Measurements from ENCODE around the gene HOXB4.

Gene HOXB4

DNA sequence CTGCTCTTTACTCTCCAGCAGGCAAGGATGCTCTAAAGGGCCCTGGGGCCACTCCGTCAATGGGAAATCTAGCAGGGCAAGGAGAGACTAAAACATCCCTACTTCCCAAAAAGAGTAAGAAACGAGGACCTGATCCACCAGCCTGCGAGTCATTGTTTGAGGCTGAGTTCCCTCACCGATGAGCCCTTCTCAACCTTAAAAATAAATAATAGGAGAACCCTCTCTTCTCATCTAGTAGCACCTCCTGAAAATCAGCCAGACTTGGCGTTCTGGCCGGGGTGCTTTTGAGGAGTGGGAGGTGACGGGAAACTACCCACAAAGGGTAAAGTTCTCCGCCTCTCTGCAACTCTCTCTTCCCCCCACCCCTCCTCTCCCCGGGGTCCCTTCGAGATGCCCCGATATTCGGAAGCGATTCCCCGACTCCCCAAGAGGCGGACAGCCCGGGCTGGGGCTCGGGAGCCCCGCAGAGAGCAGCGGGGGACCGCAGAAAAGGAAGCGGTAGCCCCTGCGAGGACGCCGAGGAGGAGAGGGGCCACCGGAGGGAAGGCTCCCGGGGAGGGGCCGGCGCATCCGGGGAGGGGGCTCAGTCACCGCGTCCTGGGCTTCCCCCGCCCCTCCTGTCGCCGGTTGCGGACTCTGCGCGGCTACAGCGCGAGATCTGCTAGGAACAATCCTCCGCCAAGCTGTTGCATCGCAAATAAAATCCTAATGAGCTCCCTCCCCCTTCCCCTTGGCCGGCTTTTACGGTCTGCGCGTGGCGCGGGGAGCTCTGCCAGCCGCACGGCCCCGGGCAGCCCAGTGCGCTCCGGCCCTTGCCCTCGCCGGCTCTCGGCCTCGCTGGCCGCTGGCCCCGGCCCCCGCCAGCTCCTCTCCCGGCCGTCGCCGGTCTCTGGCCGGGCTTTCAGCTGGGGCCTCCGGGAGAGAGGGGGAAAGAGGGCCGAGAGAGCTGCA lies 46.7 kb upstream of the HOXB4 start:
- no peak for TF ChIP-seq SIN3A (IDR thresholded peaks at IDR 0.05; ENCODE audit: borderline replicate concordance, insufficient read depth, low read length)
- no peak for TF ChIP-seq POLR2AphosphoS5 (IDR thresholded peaks at IDR 0.05; ENCODE audit: low read depth, low read length)
- TF ChIP-seq, protein P1, sequence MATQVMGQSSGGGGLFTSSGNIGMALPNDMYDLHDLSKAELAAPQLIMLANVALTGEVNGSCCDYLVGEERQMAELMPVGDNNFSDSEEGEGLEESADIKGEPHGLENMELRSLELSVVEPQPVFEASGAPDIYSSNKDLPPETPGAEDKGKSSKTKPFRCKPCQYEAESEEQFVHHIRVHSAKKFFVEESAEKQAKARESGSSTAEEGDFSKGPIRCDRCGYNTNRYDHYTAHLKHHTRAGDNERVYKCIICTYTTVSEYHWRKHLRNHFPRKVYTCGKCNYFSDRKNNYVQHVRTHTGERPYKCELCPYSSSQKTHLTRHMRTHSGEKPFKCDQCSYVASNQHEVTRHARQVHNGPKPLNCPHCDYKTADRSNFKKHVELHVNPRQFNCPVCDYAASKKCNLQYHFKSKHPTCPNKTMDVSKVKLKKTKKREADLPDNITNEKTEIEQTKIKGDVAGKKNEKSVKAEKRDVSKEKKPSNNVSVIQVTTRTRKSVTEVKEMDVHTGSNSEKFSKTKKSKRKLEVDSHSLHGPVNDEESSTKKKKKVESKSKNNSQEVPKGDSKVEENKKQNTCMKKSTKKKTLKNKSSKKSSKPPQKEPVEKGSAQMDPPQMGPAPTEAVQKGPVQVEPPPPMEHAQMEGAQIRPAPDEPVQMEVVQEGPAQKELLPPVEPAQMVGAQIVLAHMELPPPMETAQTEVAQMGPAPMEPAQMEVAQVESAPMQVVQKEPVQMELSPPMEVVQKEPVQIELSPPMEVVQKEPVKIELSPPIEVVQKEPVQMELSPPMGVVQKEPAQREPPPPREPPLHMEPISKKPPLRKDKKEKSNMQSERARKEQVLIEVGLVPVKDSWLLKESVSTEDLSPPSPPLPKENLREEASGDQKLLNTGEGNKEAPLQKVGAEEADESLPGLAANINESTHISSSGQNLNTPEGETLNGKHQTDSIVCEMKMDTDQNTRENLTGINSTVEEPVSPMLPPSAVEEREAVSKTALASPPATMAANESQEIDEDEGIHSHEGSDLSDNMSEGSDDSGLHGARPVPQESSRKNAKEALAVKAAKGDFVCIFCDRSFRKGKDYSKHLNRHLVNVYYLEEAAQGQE (IDR thresholded peaks at IDR 0.05; ENCODE audit: insufficient read depth in 1 of 2, low read depth in 2 of 2, low read length in 2 of 2) = no peak

DNA sequence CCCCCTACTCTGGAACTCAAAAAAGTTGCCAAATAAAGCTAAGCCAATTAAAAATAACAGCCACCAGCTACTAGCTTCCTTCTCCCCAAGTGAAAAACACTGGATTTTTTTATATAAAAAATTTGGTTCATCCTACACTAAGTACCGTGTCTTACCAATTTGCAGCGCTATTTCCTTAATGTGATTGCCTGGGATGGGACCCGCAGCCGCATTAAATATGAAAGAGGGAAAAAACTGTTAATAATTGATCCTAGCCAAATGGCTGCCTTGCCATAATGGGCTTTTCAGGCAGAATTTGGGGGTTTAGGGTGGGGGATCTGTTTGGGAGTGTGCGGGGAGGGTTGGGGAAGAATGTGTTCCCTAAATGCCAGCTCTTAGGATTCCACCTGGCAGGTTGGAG lies 46.0 kb upstream of the HOXB4 start:
- TF ChIP-seq SIN3A (IDR thresholded peaks at IDR 0.05; ENCODE audit: borderline replicate concordance, insufficient read depth, low read length) (no peak), TAF1 (IDR thresholded peaks at IDR 0.05; ENCODE audit: borderline replicate concordance, insufficient read depth, low read length) (no peak), POLR2AphosphoS5 (IDR thresholded peaks at IDR 0.05; ENCODE audit: low read depth, low read length) (no peak), FOXP2 (optimal IDR thresholded peaks at IDR 0.05; ENCODE audit: borderline replicate concordance, extremely low read depth, extremely low read length, insufficient read depth) (no peak)
- TF ChIP-seq, protein P1 (IDR thresholded peaks at IDR 0.05; ENCODE audit: insufficient read depth in 1 of 2, low read depth in 2 of 2, low read length in 2 of 2) = no peak

DNA sequence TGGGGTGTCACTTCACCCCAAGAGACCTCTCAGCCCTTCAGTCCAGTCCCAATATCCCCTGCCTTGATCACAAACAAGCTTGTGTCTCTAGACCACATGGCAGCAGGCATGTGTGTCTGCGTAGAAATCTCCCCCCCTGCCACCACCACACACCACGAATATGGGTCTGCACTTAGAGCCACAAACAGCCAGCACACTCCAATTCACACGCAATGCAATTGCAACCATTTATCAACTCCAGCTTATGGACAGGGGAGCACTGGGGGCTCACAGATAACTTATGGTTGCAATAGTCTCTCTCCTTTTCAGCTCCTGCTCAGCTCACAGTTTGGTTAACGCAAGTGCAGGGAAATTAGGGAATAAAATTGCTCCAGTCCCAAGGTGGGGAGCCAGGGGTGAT lies 45.4 kb upstream of the HOXB4 start:
- no peak for TF ChIP-seq SIN3A (IDR thresholded peaks at IDR 0.05; ENCODE audit: borderline replicate concordance, insufficient read depth, low read length)
- TF ChIP-seq, protein P1 (IDR thresholded peaks at IDR 0.05; ENCODE audit: insufficient read depth in 1 of 2, low read depth in 2 of 2, low read length in 2 of 2) = no peak
- no peak for TF ChIP-seq FOXP2 (optimal IDR thresholded peaks at IDR 0.05; ENCODE audit: borderline replicate concordance, extremely low read depth, extremely low read length, insufficient read depth)
- no peak for TF ChIP-seq TAF1 (IDR thresholded peaks at IDR 0.05; ENCODE audit: borderline replicate concordance, insufficient read depth, low read length)
- TF ChIP-seq POLR2AphosphoS5 (IDR thresholded peaks at IDR 0.05; ENCODE audit: low read depth, low read length) = no peak

DNA sequence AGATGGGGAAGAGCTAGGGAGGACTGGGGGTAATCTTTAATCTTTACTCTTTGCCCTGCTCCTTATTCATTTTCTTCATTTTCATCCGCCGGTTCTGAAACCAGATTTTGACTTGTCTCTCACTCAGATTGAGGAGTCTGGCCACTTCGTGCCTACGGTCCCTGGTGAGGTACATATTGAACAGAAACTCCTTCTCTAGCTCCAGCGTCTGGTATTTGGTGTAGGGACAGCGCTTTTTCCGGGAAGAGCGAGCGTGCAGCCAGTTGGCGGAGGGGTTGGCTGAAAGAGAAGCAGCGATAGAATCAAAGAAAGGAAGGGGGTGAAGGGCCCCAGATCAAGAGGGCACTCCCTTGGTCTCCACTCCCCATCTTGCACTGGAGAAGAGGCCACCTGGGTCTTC lies 44.7 kb upstream of the HOXB4 start:
- TF ChIP-seq POLR2AphosphoS5 (IDR thresholded peaks at IDR 0.05; ENCODE audit: low read depth, low read length) (no peak), TAF1 (IDR thresholded peaks at IDR 0.05; ENCODE audit: borderline replicate concordance, insufficient read depth, low read length) (no peak), SIN3A (IDR thresholded peaks at IDR 0.05; ENCODE audit: borderline replicate concordance, insufficient read depth, low read length) (no peak), FOXP2 (optimal IDR thresholded peaks at IDR 0.05; ENCODE audit: borderline replicate concordance, extremely low read depth, extremely low read length, insufficient read depth) (no peak)
- TF ChIP-seq, protein P1 (IDR thresholded peaks at IDR 0.05; ENCODE audit: insufficient read depth in 1 of 2, low read depth in 2 of 2, low read length in 2 of 2) = no peak
